Astrocyte (in vitro differentiated cells and primary cell): ENCODE data around the gene MFGE8. TPM values are rescaled to one million over a fixed set of nuclear protein-coding genes. Genes with fewer than 3 reads are reported as not detected.

Experiments
- DNase-seq: peaks from one replicate; pipeline ENCODE4 v3.0.0-alpha.2; 2010; ENCODE audit warnings: low read depth
- FAIRE-seq: peaks from 2 replicates; lab custom pipeline; 2011; peaks lifted over from hg19 to GRCh38; lab: Jason Lieb, UNC
- H2AFZ ChIP-seq: 2 replicates; pipeline ENCODE4 v1.6.0; 2012; ENCODE audit warnings: low read depth, low read length, inconsistent platforms
- H3K27ac ChIP-seq: 2 replicates; pipeline ENCODE4 v1.5.1; 2011; ENCODE audit warnings: low read depth, low read length, inconsistent platforms
- H3K27me3 ChIP-seq: 2 replicates; pipeline ENCODE4 v1.6.0; 2011; ENCODE audit warnings: low read length, inconsistent platforms; ENCODE audit not compliant: insufficient read depth
- H3K36me3 ChIP-seq: 2 replicates; pipeline ENCODE4 v1.5.1; 2011; ENCODE audit warnings: low read length, inconsistent platforms; ENCODE audit not compliant: insufficient read depth
- H3K4me1 ChIP-seq: 2 replicates; pipeline ENCODE4 v1.5.1; 2011; ENCODE audit warnings: low read length, inconsistent platforms; ENCODE audit not compliant: insufficient read depth
- H3K4me2 ChIP-seq: 2 replicates; pipeline ENCODE4 v1.6.0; 2012; ENCODE audit warnings: low read length, inconsistent platforms
- H3K4me3 ChIP-seq: 2 replicates; pipeline ENCODE4 v1.5.1; 2011; ENCODE audit warnings: low read depth, mild to moderate bottlenecking, low read length, inconsistent platforms; ENCODE audit not compliant: insufficient read depth
- H3K79me2 ChIP-seq: 2 replicates; pipeline ENCODE4 v1.6.0; 2012; ENCODE audit warnings: mild to moderate bottlenecking, low read length, inconsistent platforms; ENCODE audit not compliant: insufficient read depth
- H3K9ac ChIP-seq: 2 replicates; pipeline ENCODE4 v1.6.0; 2012; ENCODE audit warnings: mild to moderate bottlenecking, low read length, inconsistent platforms
- H3K9me3 ChIP-seq: 2 replicates; pipeline ENCODE4 v1.5.1; 2012; ENCODE audit warnings: low read depth, mild to moderate bottlenecking, low read length, inconsistent platforms; ENCODE audit not compliant: insufficient read depth
- H4K20me1 ChIP-seq: 2 replicates; pipeline ENCODE4 v1.6.0; 2012; ENCODE audit warnings: low read length, inconsistent platforms; ENCODE audit not compliant: insufficient read depth
- H3K27ac Mint-ChIP-seq: one replicate; pipeline ENCODE4 v1.8.0; 2021; ENCODE audit warnings: mild to moderate bottlenecking, mixed read lengths; ENCODE audit not compliant: unreplicated experiment
- H3K27me3 Mint-ChIP-seq: one replicate; pipeline ENCODE4 v1.8.0; 2021; ENCODE audit warnings: low read depth, mixed read lengths; ENCODE audit not compliant: unreplicated experiment
- H3K36me3 Mint-ChIP-seq: one replicate; pipeline ENCODE4 v1.8.0; 2021; ENCODE audit warnings: low read depth, mixed read lengths; ENCODE audit not compliant: unreplicated experiment
- H3K4me1 Mint-ChIP-seq: one replicate; pipeline ENCODE4 v1.8.0; 2021; ENCODE audit warnings: low read depth, mixed read lengths; ENCODE audit not compliant: unreplicated experiment
- H3K4me3 Mint-ChIP-seq: one replicate; pipeline ENCODE4 v1.8.0; 2021; ENCODE audit warnings: mild to moderate bottlenecking, moderate library complexity, mixed read lengths; ENCODE audit not compliant: unreplicated experiment
- H3K9me3 Mint-ChIP-seq: one replicate; pipeline ENCODE4 v1.8.0; 2021; ENCODE audit warnings: mild to moderate bottlenecking, mixed read lengths; ENCODE audit not compliant: unreplicated experiment
- CTCF ChIP-seq: IDR thresholded peaks from 2 replicates; pipeline ENCODE4 v1.5.1; 2011; ENCODE audit warnings: low read depth, mild to moderate bottlenecking, inconsistent platforms, low read length, moderate library complexity; ENCODE audit not compliant: insufficient read depth
- EZH2 ChIP-seq: IDR thresholded peaks from 2 replicates; pipeline ENCODE4 v1.6.1; 2012; ENCODE audit warnings: mild to moderate bottlenecking, low read length, inconsistent platforms; ENCODE audit not compliant: insufficient read depth
- total RNA-seq: library from RNA; stranded (reverse); gene quantifications from 2 replicates; pipeline ENCODE4 v1.2.1, GENCODE V29; 2021

MFGE8 gene
- total RNA-seq, 1 donor from 2014 or later = 276 TPM

GRCh38 chr15:88909956-88910831 is 3.0 kb downstream of the MFGE8 start:
- FAIRE-seq (no peak), DNase-seq (no peak)
- Histone ChIP-seq H3K36me3 (peaks cover 22% of the 10 kb centered on the region), H3K79me2 (peaks cover 65% of the 10 kb centered on the region), H3K27ac (no peak overlapping the region), H3K4me3 (peak overlapping the region; percentile 7), H4K20me1 (peaks cover 69% of the 10 kb centered on the region), H3K27me3 (no peaks in the 10 kb centered on the region), H3K9me3 (no peaks in the 10 kb centered on the region), H2AFZ (no peak overlapping the region), H3K9ac (peak overlapping the region; percentile 24), H3K4me2 (peak overlapping the region; percentile 100), H3K4me1 (peaks cover 38% of the 10 kb centered on the region)
- no peaks in the 10 kb centered on the region for H3K27me3 Mint-ChIP-seq
- peaks cover 39% of the 10 kb centered on the region for H3K4me1 Mint-ChIP-seq
- TF ChIP-seq EZH2 (no peak), CTCF (no peak)
- peaks cover 21% of the 10 kb centered on the region for H3K36me3 Mint-ChIP-seq
- H3K27ac Mint-ChIP-seq = no peak overlapping the region
- peaks cover 2% of the 10 kb centered on the region for H3K9me3 Mint-ChIP-seq
- peak overlapping the region; percentile 79 for H3K4me3 Mint-ChIP-seq

- H3K4me1 Mint-ChIP-seq = peaks cover 42% of the 10 kb centered on the region
- H2AFZ ChIP-seq = no peak overlapping the region
- FAIRE-seq (no peak), DNase-seq (peak; percentile 57)
- peaks cover 21% of the 10 kb centered on the region for H3K36me3 Mint-ChIP-seq
- no peaks in the 10 kb centered on the region for H3K9me3 ChIP-seq
- H3K4me2 ChIP-seq = peak overlapping the region; percentile 100
- TF ChIP-seq CTCF (no peak), EZH2 (no peak)
- peaks cover 69% of the 10 kb centered on the region for H3K79me2 ChIP-seq
- H3K27me3 Mint-ChIP-seq = no peaks in the 10 kb centered on the region
- H3K4me3 ChIP-seq = no peak overlapping the region
- peaks cover 42% of the 10 kb centered on the region for H3K4me1 ChIP-seq
- peaks cover 2% of the 10 kb centered on the region for H3K9me3 Mint-ChIP-seq
- peaks cover 28% of the 10 kb centered on the region for H3K36me3 ChIP-seq
- peak overlapping the region; percentile 3 for H3K27ac ChIP-seq
- H3K9ac ChIP-seq = peak overlapping the region; percentile 24
- peak overlapping the region; percentile 14 for H3K4me3 Mint-ChIP-seq
- H3K27ac Mint-ChIP-seq = peak overlapping the region; percentile 75
- H4K20me1 ChIP-seq = peaks cover 80% of the 10 kb centered on the region
- H3K27me3 ChIP-seq = no peaks in the 10 kb centered on the region
These were observed 4.2 kb downstream of the MFGE8 start for GRCh38 chr15:88908697-88909621.
